ENCODE measurements around the gene SPEF1.

SPEF1 gene

DNA sequence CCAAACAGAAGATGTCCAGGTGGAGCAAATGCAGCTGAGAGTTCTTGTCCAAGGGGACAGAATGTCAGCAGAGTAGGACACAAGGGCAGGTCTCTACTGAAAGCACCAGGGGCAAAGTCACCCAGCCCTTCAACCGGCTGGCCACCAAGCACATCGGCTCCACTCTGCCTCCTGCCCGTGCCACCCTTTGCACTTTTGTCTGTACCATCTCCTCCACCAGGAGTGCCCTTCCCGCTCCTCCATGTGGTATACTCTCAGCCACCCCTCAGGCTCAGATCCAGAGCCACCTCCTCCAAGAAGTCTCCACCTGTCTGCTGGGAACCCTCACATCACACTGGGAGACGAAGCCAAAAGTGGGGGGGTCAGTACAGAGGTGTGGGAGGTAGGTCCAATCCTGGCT is 52.9 kb downstream of the SPEF1 start:
- no peak for DNase-seq
